HG02798 (cell line): Measurements from ENCODE around the gene BPNT1.

Experiments used
- ATAC-seq: cut with Tn5 transposase; IDR thresholded peaks from one replicate; pipeline ENCODE4 v1.9.1; 2021; ENCODE audit warnings: mild to moderate bottlenecking; ENCODE audit not compliant: unreplicated experiment, poor library complexity

The BPNT1 gene

DNA sequence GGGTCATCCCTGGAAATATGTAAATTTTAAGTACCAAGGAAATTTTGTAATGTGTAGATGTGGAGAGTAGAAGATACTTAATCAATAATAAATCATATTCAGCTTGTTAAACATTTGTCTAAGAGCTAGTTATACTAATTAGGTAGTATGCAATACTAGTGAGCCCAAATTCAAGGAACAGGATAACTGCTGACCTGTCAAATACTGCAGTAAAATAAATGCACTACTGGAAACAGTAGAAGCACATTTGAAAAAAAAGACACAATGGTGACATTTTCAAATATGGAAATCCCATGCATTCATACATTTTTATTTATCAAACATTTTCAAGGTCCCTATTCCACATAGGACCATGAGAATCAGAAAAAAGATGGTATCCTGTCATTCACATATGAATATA is 70.5 kb downstream of the BPNT1 start:
- ATAC-seq, result no peak

DNA sequence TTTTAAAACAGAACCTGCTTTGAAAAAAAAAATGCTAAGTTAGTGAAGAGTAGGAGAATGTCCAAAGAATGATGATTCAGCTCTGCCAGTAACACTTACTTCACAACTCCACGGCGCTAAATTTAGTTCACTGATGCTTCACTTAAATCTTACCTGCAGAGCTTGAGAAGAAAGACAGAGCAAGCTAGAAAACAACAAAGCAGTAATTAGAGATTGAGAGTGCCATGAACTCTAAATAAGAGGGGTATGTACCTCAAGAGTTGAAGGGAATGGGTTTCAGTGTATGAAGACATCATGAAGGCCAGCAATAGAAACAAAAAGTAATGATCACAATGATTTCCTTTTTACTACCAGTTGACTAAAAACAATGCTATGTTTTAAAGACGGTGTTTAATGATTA is 76.1 kb downstream of the BPNT1 start:
- no peak for ATAC-seq

DNA sequence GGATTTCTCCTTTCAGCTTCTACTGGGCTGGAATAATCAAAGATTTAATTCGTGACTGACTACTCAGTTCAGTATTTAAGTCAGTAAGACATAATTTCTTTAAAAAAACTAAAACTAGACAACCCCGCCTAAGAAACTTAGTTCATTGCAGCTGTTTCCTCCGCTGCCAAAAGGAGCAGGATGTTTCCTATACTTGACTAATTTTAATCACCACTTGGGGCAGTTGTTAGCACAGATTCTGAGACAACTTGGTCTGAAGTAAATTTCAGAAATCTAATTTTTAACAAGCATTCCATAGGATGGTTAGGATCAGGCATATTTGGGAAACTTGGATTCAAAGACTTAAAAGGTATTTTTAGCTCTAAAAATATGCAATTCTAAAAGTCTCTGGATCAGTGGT is 77.3 kb downstream of the BPNT1 start:
- ATAC-seq, result no peak

DNA sequence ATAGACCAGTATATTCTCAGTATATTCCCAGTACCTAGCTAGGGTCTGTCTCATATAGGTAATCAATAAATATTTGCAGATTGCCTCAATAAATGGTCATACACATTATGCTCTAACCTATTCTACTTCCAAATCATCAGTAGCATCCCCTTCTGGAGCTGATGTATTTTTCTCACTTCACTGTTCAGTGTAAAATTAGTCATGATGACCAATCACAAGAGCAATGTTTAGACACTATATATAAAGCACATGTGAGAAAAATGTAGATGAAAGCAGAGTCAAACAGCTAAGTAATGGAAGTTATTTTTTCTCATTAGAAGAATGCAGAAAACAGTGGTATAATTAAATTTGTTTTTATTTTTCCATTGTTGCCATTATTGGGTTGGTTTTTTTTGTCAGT is 78.0 kb downstream of the BPNT1 start:
- ATAC-seq, result no peak
